PC-3 (cell line): Measurements from ENCODE around the gene SMARCD3. TPM values are rescaled to one million over a fixed set of nuclear protein-coding genes. Genes with fewer than 3 reads are reported as not detected.

Experiments
- ATAC-seq: fragments of 200-7000 bp; cut with Tn5 transposase; 2 replicates; pipeline ENCODE4 v1.9.1; 2020; ENCODE audit warnings: mild to moderate bottlenecking, moderate library complexity
- BruUV-seq: library from RNA; stranded (reverse); fragments of 400-500 nt; replicated peaks from 2 replicates; lab custom pipeline; 2021; lab: Mats Ljungman, UMichigan
- CTCF ChIA-PET: fragments of 300-600 bp; sonication (Branson Sonifier 250); formaldehyde crosslinking; loops from one replicate; lab custom pipeline; 2022; ENCODE audit warnings: antibody characterized with exemption; lab: Charles Lee
- POLR2A ChIA-PET: fragments of 300-600 bp; sonication (Branson Sonifier 250); formaldehyde crosslinking; loops from one replicate; lab custom pipeline; 2022; ENCODE audit warnings: antibody characterized with exemption; ENCODE audit not compliant: unreplicated experiment; lab: Charles Lee
- DNase-seq: peaks from one replicate; pipeline ENCODE4 v3.0.0-alpha.2; 2015
- H2AFZ ChIP-seq: fragments of 300-600 bp; sonication (generic); 2 replicates; pipeline ENCODE4 v1.6.0; 2016; ENCODE audit warnings: antibody characterized with exemption, low read length
- H3F3A ChIP-seq: fragments of 300-600 bp; sonication (generic); one replicate; pipeline ENCODE4 v1.6.0; 2017; ENCODE audit warnings: antibody characterized with exemption, low read length, control low read depth, mild to moderate bottlenecking; ENCODE audit not compliant: unreplicated experiment
- H3K27ac ChIP-seq: fragments of 300-600 bp; sonication (generic); 2 replicates; pipeline ENCODE4 v1.5.1; 2016; ENCODE audit warnings: mild to moderate bottlenecking, low read length
- H3K27me3 ChIP-seq: fragments of 300-600 bp; sonication (generic); 2 replicates; pipeline ENCODE4 v1.6.1; 2016; ENCODE audit warnings: low read length, mixed read lengths
- H3K36me3 ChIP-seq: fragments of 300-600 bp; sonication (generic); 2 replicates; pipeline ENCODE4 v1.6.1; 2016; ENCODE audit warnings: low read depth, mixed run types, low read length, mixed read lengths
- H3K4me1 ChIP-seq: fragments of 300-600 bp; sonication (generic); 2 replicates; pipeline ENCODE4 v1.5.1; 2016; ENCODE audit warnings: low read length; ENCODE audit not compliant: insufficient read depth
- H3K4me2 ChIP-seq: fragments of 300-600 bp; sonication (generic); 2 replicates; pipeline ENCODE4 v1.6.0; 2016; ENCODE audit warnings: low read length
- H3K4me3 ChIP-seq: fragments of 300-600 bp; sonication (generic); 2 replicates; pipeline ENCODE4 v1.5.1; 2016; ENCODE audit warnings: mild to moderate bottlenecking, low read length, mixed read lengths
- H3K79me2 ChIP-seq: fragments of 300-600 bp; sonication (generic); 2 replicates; pipeline ENCODE4 v1.6.1; 2017; ENCODE audit warnings: low read length, mixed read lengths
- H3K9ac ChIP-seq: fragments of 300-600 bp; sonication (generic); 2 replicates; pipeline ENCODE4 v1.6.0; 2016; ENCODE audit warnings: mild to moderate bottlenecking, low read length
- H3K9me2 ChIP-seq: fragments of 300-600 bp; sonication (generic); replicated peaks from 2 replicates; pipeline ENCODE4 v1.6.1; 2016; ENCODE audit warnings: mixed run types, low read length, mixed read lengths
- H3K9me3 ChIP-seq: fragments of 300-600 bp; sonication (generic); 2 replicates; pipeline ENCODE4 v1.6.1; 2016; ENCODE audit warnings: low read length, mixed read lengths
- H4K20me1 ChIP-seq: fragments of 300-600 bp; sonication (generic); 2 replicates; pipeline ENCODE4 v1.6.1; 2016; ENCODE audit warnings: low read length, mixed read lengths
- CTCF ChIP-seq: fragments of 300-600 bp; sonication (generic); conservative IDR thresholded peaks from 2 replicates; pipeline ENCODE4 v1.5.1; 2017; ENCODE audit warnings: antibody characterized with exemption, low read depth, mild to moderate bottlenecking, low read length
- EZH2 ChIP-seq: fragments of 300-600 bp; sonication (generic); IDR thresholded peaks from one replicate; pipeline ENCODE4 v1.6.1; 2017; ENCODE audit warnings: antibody characterized with exemption, mild to moderate bottlenecking, low read length; ENCODE audit not compliant: unreplicated experiment
- EZH2phosphoT487 ChIP-seq: fragments of 300-600 bp; sonication (generic); IDR thresholded peaks from 2 replicates; pipeline ENCODE4 v1.6.1; 2018; ENCODE audit warnings: mild to moderate bottlenecking, antibody characterized with exemption, low read length, borderline replicate concordance
- intact Hi-C: fragments of 100-400 bp; cut with micrococcal nuclease; formaldehyde crosslinking; loops from 2 replicates; pipeline ENCODE4 v1.9.0; 2023
- total RNA-seq: library from RNA; depleted of rRNA; stranded (reverse); fragments of >200 nt; gene quantifications from 2 replicates; pipeline ENCODE4 v1.2.3, GENCODE V29; 2014

The SMARCD3 gene
- total RNA-seq, 1 experiment from 2014 or later: 9.1 TPM

GRCh38 chr7:151244196-151244840, 4.2 kb downstream of the SMARCD3 start:
- Histone ChIP-seq H3K79me2 (no peaks in the 10 kb centered on the region), H3K36me3 (no peaks in the 10 kb centered on the region), H3K9me2 (no peaks in the 10 kb centered on the region), H3K4me3 (no peak overlapping the region), H3K4me2 (no peak overlapping the region), H4K20me1 (no peaks in the 10 kb centered on the region), H3K27me3 (no peaks in the 10 kb centered on the region), H3K9me3 (no peaks in the 10 kb centered on the region), H3F3A (no peaks in the 10 kb centered on the region), H2AFZ (no peak overlapping the region), H3K4me1 (peaks cover 4% of the 10 kb centered on the region), H3K9ac (no peak overlapping the region), H3K27ac (no peak overlapping the region)
- DNase-seq: peak; percentile 41
- BruUV-seq: no TSS peak
- ATAC-seq: no peak
- ChIA-PET POLR2A (no interaction called here), CTCF (interaction anchor here (0.6 to 0.8 kb wide), 2 partner anchors 17 to 66 kb away, joined by 4 to 10 read pairs; partner anchors contain the start of gene ABCF2)
- intact Hi-C loops: no loop called here
- peak; percentile 86 for TF ChIP-seq CTCF
- TF ChIP-seq EZH2phosphoT487: no peak

- H3K9ac ChIP-seq: no peak overlapping the region
- ATAC-seq (no peak), DNase-seq (no peak)
- TF ChIP-seq CTCF: no peak
- no peak for TF ChIP-seq EZH2phosphoT487
- no peak for TF ChIP-seq EZH2
- H3F3A ChIP-seq: no peaks in the 10 kb centered on the region
- H3K4me3 ChIP-seq: no peak overlapping the region
- H2AFZ ChIP-seq: no peak overlapping the region
- no peaks in the 10 kb centered on the region for H4K20me1 ChIP-seq
- peak overlapping the region; percentile 31; the same call in 1 of the 2 replicates for H3K4me2 ChIP-seq
- H3K27me3 ChIP-seq: no peaks in the 10 kb centered on the region
- ChIA-PET POLR2A (no interaction called here), CTCF (interaction anchor here (0.6 to 0.8 kb wide), 3 partner anchors 15 to 67 kb away, joined by 4 to 10 read pairs (median 4); partner anchors contain the start of gene ABCF2)
- peaks cover 4% of the 10 kb centered on the region; the same call in 1 of the 2 replicates for H3K4me1 ChIP-seq
- no peaks in the 10 kb centered on the region for H3K9me2 ChIP-seq
- no TSS peak for BruUV-seq
- no peaks in the 10 kb centered on the region for H3K36me3 ChIP-seq
- no peak overlapping the region for H3K27ac ChIP-seq
- H3K9me3 ChIP-seq: no peaks in the 10 kb centered on the region
- H3K79me2 ChIP-seq: no peaks in the 10 kb centered on the region
- intact Hi-C loops: no loop called here
Observed at GRCh38 chr7:151243408-151244195, 4.9 kb downstream of the SMARCD3 start.

- no peaks in the 10 kb centered on the region for H4K20me1 ChIP-seq
- H3K9ac ChIP-seq: no peak overlapping the region
- no peaks in the 10 kb centered on the region for H3K27me3 ChIP-seq
- no peaks in the 10 kb centered on the region for H3K9me2 ChIP-seq
- ChIA-PET POLR2A (no interaction called here), CTCF (interaction anchor here (0.6 kb wide), 1 partner anchor 16 kb away, joined by 3 read pairs; the partner anchor contains the start of gene ABCF2)
- DNase-seq (no peak), ATAC-seq (no peak; the same call in 1 of the 2 replicates)
- BruUV-seq: no TSS peak
- H3K36me3 ChIP-seq: no peaks in the 10 kb centered on the region
- no peak overlapping the region for H2AFZ ChIP-seq
- no peak for TF ChIP-seq EZH2
- no peak for TF ChIP-seq EZH2phosphoT487
- TF ChIP-seq CTCF: no peak
- H3K4me2 ChIP-seq: peak overlapping the region; percentile 31; the same call in 1 of the 2 replicates
- H3K4me1 ChIP-seq: peaks cover 4% of the 10 kb centered on the region; the same call in 1 of the 2 replicates
- no peaks in the 10 kb centered on the region for H3K79me2 ChIP-seq
- intact Hi-C loops: no loop called here
- no peak overlapping the region for H3K27ac ChIP-seq
- no peak overlapping the region for H3K4me3 ChIP-seq
- H3F3A ChIP-seq: no peaks in the 10 kb centered on the region
- no peaks in the 10 kb centered on the region for H3K9me3 ChIP-seq
Observed at GRCh38 chr7:151243045-151243349, 5.5 kb downstream of the SMARCD3 start.
